A549 (cell line): Measurements from ENCODE around the gene SREBF1.

ENCODE experiments used
- CEBPB ChIP-seq, 2 experiments: fragments of >200 bp in 1 of 2; sonication (Bioruptor Twin) in 1 of 2; formaldehyde crosslinking in 1 of 2; IDR thresholded peaks; 2 replicates each; pipeline ENCODE4 v1.6.1; 2012 to 2016
- RARB ChIP-seq: fragments of 250-450 bp; sonication (Bioruptor Pico); IDR thresholded peaks from 2 replicates; pipeline ENCODE4 v1.8.0; 2021; ENCODE audit warnings: mild to moderate bottlenecking, moderate library complexity

DNA sequence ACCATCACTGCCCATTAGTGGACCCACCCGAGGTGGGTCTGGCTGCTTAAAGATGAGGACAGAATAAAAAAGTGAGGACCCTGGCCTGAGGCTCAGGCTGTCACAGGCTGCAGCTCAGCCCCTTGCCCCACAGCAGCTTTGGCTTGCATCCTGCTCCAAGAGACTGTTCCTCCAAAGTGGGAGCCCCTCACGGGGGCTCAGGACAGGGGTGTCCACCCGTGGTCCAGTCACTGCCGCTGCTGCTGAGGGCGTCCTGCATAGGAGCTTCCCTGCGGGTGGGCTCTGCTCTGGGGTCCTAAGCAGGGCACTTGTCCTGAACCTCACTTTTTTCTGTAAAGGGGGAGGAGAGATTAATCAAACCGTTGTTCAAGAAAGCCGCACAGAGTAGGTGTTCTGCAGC is 47.8 kb downstream of the SREBF1 start:
- no peak for TF ChIP-seq RARB (CRISPR knock-in tag)
- no peak for TF ChIP-seq CEBPB (IDR thresholded peaks at IDR 0.05)
